Parietal lobe (tissue), 1 donor: ENCODE data around the gene NSUN6. TPM values are rescaled to one million over a fixed set of nuclear protein-coding genes. Genes with fewer than 3 reads are reported as not detected.

Experiments
- total RNA-seq: library from RNA; depleted of rRNA; stranded (reverse); fragments of >200 nt; gene quantifications from one replicate; pipeline ENCODE4 v1.2.3, GENCODE V29; 2014

NSUN6 gene
- total RNA-seq: 61.0 TPM

GRCh38 chr10:18651324-18652007 lies at the start of gene NSUN6:
Gene NSUN6 (minus strand): TSS chr10:18651587. CDS start chr10:18651203, 384 bp downstream.

DNA sequence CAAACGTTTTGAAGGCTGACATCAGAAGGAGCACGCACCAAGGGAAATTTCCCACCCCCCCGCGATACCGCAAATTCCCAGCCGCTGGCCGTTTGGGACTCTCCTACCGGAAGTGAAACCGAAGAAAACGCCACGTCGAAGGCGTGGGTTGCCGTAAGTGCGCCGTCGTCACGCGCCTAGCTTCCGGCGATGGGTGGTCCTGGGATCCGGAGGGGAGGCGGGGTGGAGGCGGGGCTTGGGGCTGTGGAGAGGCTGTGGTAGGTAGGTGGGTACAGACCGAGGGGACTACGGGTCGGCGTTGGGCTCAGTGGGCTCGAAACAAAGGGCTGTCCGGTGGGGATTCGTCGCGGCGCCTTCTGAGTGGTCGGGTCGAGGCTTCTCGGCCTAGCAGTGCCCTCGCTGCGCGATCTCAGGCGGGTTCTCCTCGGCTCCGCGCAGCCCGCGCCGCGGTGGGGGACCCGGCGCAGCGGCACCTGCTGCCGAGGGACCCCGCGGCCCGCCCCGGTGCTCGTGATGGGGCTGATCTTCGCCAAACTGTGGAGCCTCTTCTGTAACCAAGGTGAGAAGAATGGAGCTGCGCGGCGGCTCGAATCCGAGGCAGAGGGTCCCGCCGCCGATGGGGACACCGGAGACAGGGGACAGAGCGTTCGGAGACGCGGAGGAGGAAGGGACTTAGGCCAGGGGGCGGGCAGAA lies 7.9 kb upstream of the NSUN6 start, which contains the start of gene ARL5B:
Gene ARL5B, plus strand, starts transcription at position 307 of the 694 bp plus-strand sequence. Its CDS starts 207 bp downstream, at position 514.

Other genes with a start within 250 kb of the NSUN6 start
- 63.2 TPM for gene ARL5B, start 7.8 kb upstream of the NSUN6 start, total RNA-seq